Mesothelial cell of epicardium (in vitro differentiated cells): ENCODE data around the gene OPCML. TPM values are rescaled to one million over a fixed set of nuclear protein-coding genes. Genes with fewer than 3 reads are reported as not detected.

Experiments used
- DNase-seq, 2 experiments: peaks; one replicate each; pipeline ENCODE4 v3.0.0; 2021; ENCODE audit warnings: low spot score in 2 of 2; ENCODE audit not compliant: unreplicated experiment in 2 of 2
- H3K27ac Mint-ChIP-seq: 2 replicates; pipeline ENCODE4 v1.8.0; 2021; ENCODE audit warnings: mixed read lengths
- H3K27me3 Mint-ChIP-seq: 2 replicates; pipeline ENCODE4 v1.8.0; 2021; ENCODE audit warnings: low read depth, mixed read lengths
- H3K36me3 Mint-ChIP-seq: 2 replicates; pipeline ENCODE4 v1.8.0; 2021; ENCODE audit warnings: mixed read lengths
- H3K4me1 Mint-ChIP-seq: 2 replicates; pipeline ENCODE4 v1.8.0; 2021; ENCODE audit warnings: mixed read lengths
- H3K4me3 Mint-ChIP-seq: 2 replicates; pipeline ENCODE4 v1.8.0; 2021; ENCODE audit warnings: mild to moderate bottlenecking, moderate library complexity, mixed read lengths
- H3K9me3 Mint-ChIP-seq: 2 replicates; pipeline ENCODE4 v1.8.0; 2021; ENCODE audit warnings: mixed read lengths
- total RNA-seq: library from RNA; stranded (reverse); gene quantifications from 3 replicates; pipeline ENCODE4 v1.2.1, GENCODE V29; 2021
- TF ChIP-seq, protein P1 (sequence below): fragments of 200-600 bp; sonication (generic); IDR thresholded peaks from one replicate; pipeline ENCODE4 v1.5.0; 2021; ENCODE audit warnings: antibody characterized with exemption; ENCODE audit not compliant: unreplicated experiment

OPCML gene
- total RNA-seq, 1 donor from 2014 or later, result 3.0 TPM

DNA sequence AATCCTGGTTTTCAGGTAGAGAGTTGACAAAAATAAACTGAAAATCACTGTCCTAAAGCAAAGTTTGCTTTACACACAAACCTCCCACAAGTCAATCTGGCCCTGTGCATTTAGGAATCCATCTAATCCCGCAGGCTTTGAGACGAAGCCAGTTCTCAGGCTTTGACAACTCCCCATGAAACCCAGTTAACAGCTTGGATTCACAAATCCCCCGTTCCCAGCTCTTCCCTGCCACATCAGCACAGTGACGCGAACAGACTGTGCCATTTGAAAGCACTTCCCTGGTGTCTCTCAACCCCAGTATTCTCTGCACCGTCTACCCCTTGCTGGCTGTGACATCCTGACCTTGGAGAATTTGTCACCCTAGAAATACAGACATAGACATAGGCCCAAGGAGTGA is 117.8 kb downstream of the OPCML start:
- no peaks in the 10 kb centered on the region for H3K36me3 Mint-ChIP-seq
- DNase-seq, result no peak
- TF ChIP-seq, protein P1, sequence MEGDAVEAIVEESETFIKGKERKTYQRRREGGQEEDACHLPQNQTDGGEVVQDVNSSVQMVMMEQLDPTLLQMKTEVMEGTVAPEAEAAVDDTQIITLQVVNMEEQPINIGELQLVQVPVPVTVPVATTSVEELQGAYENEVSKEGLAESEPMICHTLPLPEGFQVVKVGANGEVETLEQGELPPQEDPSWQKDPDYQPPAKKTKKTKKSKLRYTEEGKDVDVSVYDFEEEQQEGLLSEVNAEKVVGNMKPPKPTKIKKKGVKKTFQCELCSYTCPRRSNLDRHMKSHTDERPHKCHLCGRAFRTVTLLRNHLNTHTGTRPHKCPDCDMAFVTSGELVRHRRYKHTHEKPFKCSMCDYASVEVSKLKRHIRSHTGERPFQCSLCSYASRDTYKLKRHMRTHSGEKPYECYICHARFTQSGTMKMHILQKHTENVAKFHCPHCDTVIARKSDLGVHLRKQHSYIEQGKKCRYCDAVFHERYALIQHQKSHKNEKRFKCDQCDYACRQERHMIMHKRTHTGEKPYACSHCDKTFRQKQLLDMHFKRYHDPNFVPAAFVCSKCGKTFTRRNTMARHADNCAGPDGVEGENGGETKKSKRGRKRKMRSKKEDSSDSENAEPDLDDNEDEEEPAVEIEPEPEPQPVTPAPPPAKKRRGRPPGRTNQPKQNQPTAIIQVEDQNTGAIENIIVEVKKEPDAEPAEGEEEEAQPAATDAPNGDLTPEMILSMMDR, result no peak
- no peaks in the 10 kb centered on the region for H3K27me3 Mint-ChIP-seq
- no peak overlapping the region for H3K4me3 Mint-ChIP-seq
- H3K9me3 Mint-ChIP-seq, result peaks cover 5% of the 10 kb centered on the region
- H3K27ac Mint-ChIP-seq, result no peak overlapping the region
- H3K4me1 Mint-ChIP-seq, result no peaks in the 10 kb centered on the region

DNA sequence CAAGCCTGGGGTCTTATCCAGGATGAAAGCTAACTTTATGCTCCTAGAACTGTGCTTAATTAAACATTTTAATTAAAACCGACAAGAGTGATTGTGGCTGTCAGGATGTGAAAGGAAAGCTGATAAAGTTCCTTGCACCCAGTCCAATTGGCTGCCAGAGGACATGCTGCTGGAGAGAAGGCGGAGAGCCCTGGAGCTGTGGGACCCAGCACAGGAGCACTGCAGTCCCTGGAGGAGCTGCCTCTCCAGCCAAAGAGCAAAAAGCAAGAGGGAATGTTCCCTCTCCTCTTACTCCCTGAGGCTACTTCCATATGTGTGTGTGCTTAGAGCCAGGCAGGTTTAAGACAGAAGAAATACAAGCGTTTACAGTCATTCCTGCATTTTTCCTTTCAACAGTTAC is 118.6 kb downstream of the OPCML start:
- DNase-seq, result no peak
- H3K36me3 Mint-ChIP-seq, result no peaks in the 10 kb centered on the region
- H3K9me3 Mint-ChIP-seq, result peaks cover 5% of the 10 kb centered on the region
- peaks cover 1% of the 10 kb centered on the region for H3K27me3 Mint-ChIP-seq
- no peaks in the 10 kb centered on the region for H3K4me1 Mint-ChIP-seq
- no peak overlapping the region for H3K27ac Mint-ChIP-seq
- TF ChIP-seq, protein P1, result no peak
- no peak overlapping the region for H3K4me3 Mint-ChIP-seq

DNA sequence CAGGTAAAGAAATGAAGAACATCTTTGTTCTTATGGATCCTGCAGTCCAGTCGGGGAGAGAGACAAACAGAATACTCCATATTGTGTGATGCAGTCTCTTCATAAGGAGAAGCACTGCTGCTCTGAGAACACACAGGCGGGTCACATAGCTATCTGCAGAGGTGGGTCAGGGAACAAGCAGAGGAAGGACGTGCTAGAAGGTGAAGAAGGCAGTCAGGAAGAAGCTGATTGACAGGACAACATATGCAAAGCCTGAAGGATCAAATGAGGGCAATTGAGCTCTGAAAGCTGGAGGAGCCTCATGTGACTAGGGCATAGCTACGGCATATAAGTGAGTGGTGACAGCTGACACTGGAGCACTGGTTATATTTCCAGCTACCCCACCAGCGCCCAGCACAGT is 122.5 kb downstream of the OPCML start:
- TF ChIP-seq, protein P1, result no peak
- Mint-ChIP-seq H3K27ac (no peak overlapping the region), H3K9me3 (no peaks in the 10 kb centered on the region), H3K4me1 (peaks cover 5% of the 10 kb centered on the region), H3K4me3 (no peak overlapping the region), H3K27me3 (peaks cover 9% of the 10 kb centered on the region), H3K36me3 (no peaks in the 10 kb centered on the region)
- no peak for DNase-seq

DNA sequence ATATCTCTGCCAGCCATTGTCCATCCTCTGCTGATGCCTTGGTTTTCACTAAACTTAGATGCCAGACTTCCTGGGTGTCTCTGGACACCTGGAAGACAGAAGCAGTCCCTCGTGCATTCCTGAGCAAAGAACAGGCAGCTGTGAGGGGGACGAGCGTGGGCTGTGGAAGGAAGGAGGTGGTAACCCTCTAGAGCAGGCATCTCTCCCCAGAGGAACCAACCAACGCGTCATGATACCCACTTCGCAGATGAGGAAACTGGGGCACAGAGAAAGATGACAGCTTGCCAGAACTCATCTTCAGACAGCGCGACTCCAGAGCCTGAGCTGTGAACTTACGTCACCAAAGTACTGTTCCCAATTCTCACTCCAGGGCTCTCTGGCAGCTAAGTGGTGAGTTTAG is 123.4 kb downstream of the OPCML start:
- H3K4me3 Mint-ChIP-seq, result no peak overlapping the region
- H3K4me1 Mint-ChIP-seq, result peaks cover 5% of the 10 kb centered on the region
- TF ChIP-seq, protein P1, result no peak
- no peaks in the 10 kb centered on the region for H3K9me3 Mint-ChIP-seq
- no peaks in the 10 kb centered on the region for H3K36me3 Mint-ChIP-seq
- no peak overlapping the region for H3K27ac Mint-ChIP-seq
- peaks cover 10% of the 10 kb centered on the region for H3K27me3 Mint-ChIP-seq
- no peak for DNase-seq

DNA sequence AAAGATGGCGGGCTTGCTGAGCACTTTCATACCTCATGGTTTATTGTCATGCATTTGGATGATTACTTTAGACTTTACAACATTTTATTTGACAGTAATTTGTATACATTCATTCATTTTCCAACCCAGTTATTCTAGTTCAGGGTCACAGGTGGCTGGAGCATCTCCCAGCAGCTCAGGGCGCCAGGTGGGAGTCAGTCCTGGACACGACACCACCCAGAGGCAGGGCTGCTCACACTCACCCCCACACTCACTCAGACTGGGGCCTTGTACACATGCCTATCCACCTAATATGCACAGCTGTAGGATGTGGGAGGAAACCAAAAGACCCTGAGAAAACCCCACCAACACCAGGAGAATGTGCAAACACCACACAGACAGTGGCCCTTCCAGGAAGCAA is 123.9 kb downstream of the OPCML start:
- no peak overlapping the region for H3K4me3 Mint-ChIP-seq
- DNase-seq, result no peak
- H3K27ac Mint-ChIP-seq, result no peak overlapping the region
- peaks cover 10% of the 10 kb centered on the region for H3K27me3 Mint-ChIP-seq
- no peaks in the 10 kb centered on the region for H3K9me3 Mint-ChIP-seq
- H3K4me1 Mint-ChIP-seq, result peaks cover 5% of the 10 kb centered on the region
- TF ChIP-seq, protein P1, result no peak
- no peaks in the 10 kb centered on the region for H3K36me3 Mint-ChIP-seq

DNA sequence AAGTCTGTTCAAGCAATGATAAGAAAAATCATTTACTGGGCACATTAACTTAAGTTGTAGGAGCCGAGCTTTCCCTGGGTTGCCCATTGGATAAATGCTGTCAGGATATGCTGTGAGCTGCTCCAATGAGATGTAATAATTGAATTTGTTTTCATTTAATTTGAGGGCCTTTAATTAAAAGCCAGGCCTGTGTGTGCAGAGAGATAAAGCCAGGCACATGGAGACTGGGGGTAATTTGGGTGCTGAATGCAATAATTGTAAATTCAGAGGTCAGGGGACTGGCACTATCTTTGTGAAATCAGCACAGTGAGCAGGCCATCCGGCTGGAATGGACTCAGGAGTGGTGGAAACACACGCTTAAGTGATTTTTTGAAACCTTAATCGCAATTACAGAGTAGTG is 125.8 kb downstream of the OPCML start:
- Mint-ChIP-seq H3K27me3 (peaks cover 16% of the 10 kb centered on the region), H3K27ac (no peak overlapping the region), H3K4me3 (no peak overlapping the region), H3K9me3 (no peaks in the 10 kb centered on the region), H3K36me3 (no peaks in the 10 kb centered on the region), H3K4me1 (peaks cover 5% of the 10 kb centered on the region)
- no peak for DNase-seq
- TF ChIP-seq, protein P1, result no peak
